ENCODE data around the gene COL19A1. TPM values are rescaled to one million over a fixed set of nuclear protein-coding genes. Genes with fewer than 3 reads are reported as not detected.

Gene COL19A1
- total RNA-seq, 2 donors from 2014 or later: 0.14 to 0.45 TPM

- Histone ChIP-seq H3K27me3 (replicated peaks; ENCODE audit: insufficient read depth) (no peaks in the 10 kb centered on the region), H3K4me1 (replicated peaks) (no peaks in the 10 kb centered on the region), H3K36me3 (no peaks in the 10 kb centered on the region), H3K4me3 (no peak overlapping the region), H3K27ac (no peak overlapping the region), H3K9me3 (no peaks in the 10 kb centered on the region)
- WGBS: 76% methylated on average over 3 of the region's 3 CpGs
- intact Hi-C loops (cut with DNase I): no loop called here
- DNase-seq (ENCODE audit: low spot score): no peak
- TF ChIP-seq POLR2A (IDR thresholded peaks at IDR 0.05): no peak
- no peak for TF ChIP-seq CTCF (IDR thresholded peaks at IDR 0.05)
- TF ChIP-seq POLR2AphosphoS5 (IDR thresholded peaks at IDR 0.05): no peak
These were observed 14.2 kb downstream of the COL19A1 start for GRCh38 chr6:69880601-69881000.

- Histone ChIP-seq H3K4me1 (replicated peaks) (no peaks in the 10 kb centered on the region), H3K4me3 (no peak overlapping the region), H3K27ac (no peak overlapping the region), H3K36me3 (no peaks in the 10 kb centered on the region), H3K9me3 (no peaks in the 10 kb centered on the region), H3K27me3 (replicated peaks; ENCODE audit: insufficient read depth) (no peaks in the 10 kb centered on the region)
- 90% methylated on average over 10 of the region's 10 CpGs for WGBS
- intact Hi-C loops (cut with DNase I): no loop called here
- no peak for DNase-seq (ENCODE audit: low spot score)
- no peak for TF ChIP-seq CTCF (IDR thresholded peaks at IDR 0.05)
- no peak for TF ChIP-seq POLR2A (IDR thresholded peaks at IDR 0.05)
- TF ChIP-seq POLR2AphosphoS5 (IDR thresholded peaks at IDR 0.05): no peak
These were observed 15.2 kb downstream of the COL19A1 start for GRCh38 chr6:69881322-69882151.

GRCh38 chr6:69883551-69883950 lies 17.2 kb downstream of the COL19A1 start:
- no peak overlapping the region for H3K27ac ChIP-seq
- no peaks in the 10 kb centered on the region for H3K4me1 ChIP-seq (replicated peaks)
- WGBS: 79% methylated on average over 4 of the region's 4 CpGs
- no peak for DNase-seq (ENCODE audit: low spot score)
- no peak overlapping the region for H3K4me3 ChIP-seq
- H3K9me3 ChIP-seq: no peaks in the 10 kb centered on the region
- no peaks in the 10 kb centered on the region for H3K36me3 ChIP-seq
- no peak for TF ChIP-seq POLR2AphosphoS5 (IDR thresholded peaks at IDR 0.05)
- TF ChIP-seq POLR2A (IDR thresholded peaks at IDR 0.05): no peak
- no peak for TF ChIP-seq CTCF (IDR thresholded peaks at IDR 0.05)
- H3K27me3 ChIP-seq (replicated peaks; ENCODE audit: insufficient read depth): no peaks in the 10 kb centered on the region
- intact Hi-C loops (cut with DNase I): no loop called here

GRCh38 chr6:69884231-69884630 lies 17.9 kb downstream of the COL19A1 start:
- no peak overlapping the region for H3K27ac ChIP-seq
- H3K4me3 ChIP-seq: no peak overlapping the region
- TF ChIP-seq POLR2A (IDR thresholded peaks at IDR 0.05) (no peak), POLR2AphosphoS5 (IDR thresholded peaks at IDR 0.05) (no peak), CTCF (IDR thresholded peaks at IDR 0.05) (no peak)
- WGBS: 90% methylated on average over 2 of the region's 2 CpGs
- no peaks in the 10 kb centered on the region for H3K9me3 ChIP-seq
- H3K36me3 ChIP-seq: no peaks in the 10 kb centered on the region
- no peak for DNase-seq (ENCODE audit: low spot score)
- H3K27me3 ChIP-seq (replicated peaks; ENCODE audit: insufficient read depth): no peaks in the 10 kb centered on the region
- no peaks in the 10 kb centered on the region for H3K4me1 ChIP-seq (replicated peaks)
- intact Hi-C loops (cut with DNase I): no loop called here

GRCh38 chr6:69887026-69887425 lies 20.7 kb downstream of the COL19A1 start:
- TF ChIP-seq CTCF (IDR thresholded peaks at IDR 0.05): no peak
- TF ChIP-seq POLR2AphosphoS5 (IDR thresholded peaks at IDR 0.05): no peak
- TF ChIP-seq POLR2A (IDR thresholded peaks at IDR 0.05): no peak
- intact Hi-C loops (cut with DNase I): no loop called here
- 85% methylated on average over 1 of the region's 1 CpG for WGBS
- DNase-seq (ENCODE audit: low spot score): no peak
- no peaks in the 10 kb centered on the region for H3K27me3 ChIP-seq (replicated peaks; ENCODE audit: insufficient read depth)
- no peaks in the 10 kb centered on the region for H3K4me1 ChIP-seq (replicated peaks)
- no peaks in the 10 kb centered on the region for H3K36me3 ChIP-seq
- H3K9me3 ChIP-seq: no peaks in the 10 kb centered on the region
- H3K27ac ChIP-seq: no peak overlapping the region
- no peak overlapping the region for H3K4me3 ChIP-seq

Measured in prostate gland (tissue), 2 donors.